MV-4-11 (cell line): ENCODE results near the gene PMEPA1.

Experiments used
- DNase-seq: peaks from one replicate; lab custom pipeline; 2025; lab: John Stamatoyannopoulos, UW

The PMEPA1 gene

GRCh38 chr20:57693670-57694329, 16.0 kb downstream of the PMEPA1 start:
- no peak for DNase-seq

GRCh38 chr20:57693002-57693582, 16.7 kb downstream of the PMEPA1 start:
- no peak for DNase-seq

GRCh38 chr20:57692393-57692792, 17.4 kb downstream of the PMEPA1 start:
- DNase-seq, result no peak

- DNase-seq, result no peak
Observed at GRCh38 chr20:57691699-57692098, 18.1 kb downstream of the PMEPA1 start.

- no peak for DNase-seq
Observed at GRCh38 chr20:57690525-57690924, 19.3 kb downstream of the PMEPA1 start.

GRCh38 chr20:57689745-57690481, 19.9 kb downstream of the PMEPA1 start:
- DNase-seq, result no peak

GRCh38 chr20:57688864-57689263, 21.0 kb downstream of the PMEPA1 start:
- no peak for DNase-seq

- no peak for DNase-seq
Observed at GRCh38 chr20:57688295-57688694, 21.5 kb downstream of the PMEPA1 start.

GRCh38 chr20:57686931-57687652, 22.7 kb downstream of the PMEPA1 start:
- no peak for DNase-seq

- DNase-seq, result no peak
Observed at GRCh38 chr20:57685146-57685758, 24.6 kb downstream of the PMEPA1 start.

GRCh38 chr20:57684808-57685140, 25.0 kb downstream of the PMEPA1 start:
- DNase-seq, result no peak

GRCh38 chr20:57683881-57684807, 25.7 kb downstream of the PMEPA1 start:
- DNase-seq, result no peak

- DNase-seq, result no peak
Observed at GRCh38 chr20:57683287-57683686, 26.5 kb downstream of the PMEPA1 start.

- no peak for DNase-seq
Observed at GRCh38 chr20:57682184-57683101, 27.4 kb downstream of the PMEPA1 start.

- no peak for DNase-seq
Observed at GRCh38 chr20:57680934-57681914, 28.6 kb downstream of the PMEPA1 start.

- peak; percentile 62 for DNase-seq
Observed at GRCh38 chr20:57680131-57680716, 29.6 kb downstream of the PMEPA1 start.

GRCh38 chr20:57679113-57679512, 30.7 kb downstream of the PMEPA1 start:
- DNase-seq, result no peak

- peak; percentile 38 for DNase-seq
Observed at GRCh38 chr20:57678340-57678739, 31.5 kb downstream of the PMEPA1 start.
